ENCODE measurements around the gene ATP5PB.

ATP5PB gene

GRCh38 chr1:111503585-111504060, 54.4 kb downstream of the ATP5PB start, which contains the start of the genes ADORA3 and TMIGD3:
TSS of gene ADORA3 (minus strand) at chr1:111503633. CDS start at chr1:111503354, 279 bp downstream.
TSS of gene TMIGD3 (minus strand) at chr1:111503633. CDS start at chr1:111503354, 279 bp downstream.
- POLR2A ChIA-PET: no interaction called here
- CTCF ChIA-PET: interaction anchor here (1.0 to 2.1 kb wide), 8 partner anchors 9 to 1474 kb away, joined by 3 to 10 read pairs (median 5); no protein-coding TSS in a partner anchor
- peak; percentile 53 for DNase-seq (ENCODE audit: extremely low spot score)
- no peak for TF ChIP-seq CTCF (IDR thresholded peaks at IDR 0.05; ENCODE audit: control extremely low read depth, extremely low read depth, low read depth, missing control alignments)

GRCh38 chr1:111504097-111504496, 54.8 kb downstream of the ATP5PB start:
- TF ChIP-seq CTCF (IDR thresholded peaks at IDR 0.05; ENCODE audit: control extremely low read depth, extremely low read depth, low read depth, missing control alignments): no peak
- ChIA-PET CTCF (interaction anchor here (1.6 to 2.1 kb wide), 5 partner anchors 22 to 265 kb away, joined by 4 to 10 read pairs (median 6); no protein-coding TSS in a partner anchor), POLR2A (no interaction called here)
- DNase-seq (ENCODE audit: extremely low spot score): no peak

- peak; percentile 67 for DNase-seq (ENCODE audit: extremely low spot score)
- ChIA-PET POLR2A (no interaction called here), CTCF (interaction anchor here (1.8 to 6.8 kb wide), 4 partner anchors 23 to 134 kb away, joined by 5 to 94 read pairs (median 46); partner anchors contain the start of gene RAP1A)
- TF ChIP-seq CTCF (IDR thresholded peaks at IDR 0.05; ENCODE audit: control extremely low read depth, extremely low read depth, low read depth, missing control alignments): no peak
These were observed 56.4 kb downstream of the ATP5PB start for GRCh38 chr1:111505641-111506119.

GRCh38 chr1:111506561-111506960, 57.3 kb downstream of the ATP5PB start:
- no peak for DNase-seq (ENCODE audit: extremely low spot score)
- TF ChIP-seq CTCF (IDR thresholded peaks at IDR 0.05; ENCODE audit: control extremely low read depth, extremely low read depth, low read depth, missing control alignments): no peak
- ChIA-PET POLR2A (interaction anchor here (0.5 kb wide), 1 partner anchor 290 kb away, joined by 4 read pairs; no protein-coding TSS in a partner anchor), CTCF (interaction anchor here (1.2 to 6.8 kb wide), 22 partner anchors 10 to 254 kb away, joined by 3 to 94 read pairs (median 19); partner anchors contain the start of genes DDX20, INKA2 and RAP1A)

- DNase-seq (ENCODE audit: extremely low spot score): peak; percentile 73
- no peak for TF ChIP-seq CTCF (IDR thresholded peaks at IDR 0.05; ENCODE audit: control extremely low read depth, extremely low read depth, low read depth, missing control alignments)
- POLR2A ChIA-PET: interaction anchor here (0.5 to 0.6 kb wide), 2 partner anchors 292 to 836 kb away, joined by 3 to 4 read pairs; no protein-coding TSS in a partner anchor
- CTCF ChIA-PET: interaction anchor here (0.6 to 6.8 kb wide), 82 partner anchors 10 to 292 kb away, joined by 3 to 94 read pairs (median 8); partner anchors contain the start of genes DDX20, INKA2 and RAP1A
These were observed 58.3 kb downstream of the ATP5PB start for GRCh38 chr1:111507411-111508201.

- ChIA-PET POLR2A (no interaction called here), CTCF (interaction anchor here (1.4 to 6.8 kb wide), 13 partner anchors 8 to 236 kb away, joined by 3 to 94 read pairs (median 46); partner anchors contain the start of gene RAP1A)
- no peak for TF ChIP-seq CTCF (IDR thresholded peaks at IDR 0.05; ENCODE audit: control extremely low read depth, extremely low read depth, low read depth, missing control alignments)
These were observed 60.7 kb downstream of the ATP5PB start for GRCh38 chr1:111509997-111510375.

More at GRCh38 chr1:111509997-111510375, 60.7 kb downstream of the ATP5PB start:
- DNase-seq (ENCODE audit: extremely low spot score): no peak
